Natural killer cell (primary cell): Measurements from ENCODE around the gene OR9A4. TPM values are rescaled to one million over a fixed set of nuclear protein-coding genes. Genes with fewer than 3 reads are reported as not detected.
A peak's percentile ranks its signal among the peaks of the same experiment; 100 is the strongest.

Experiments
- ATAC-seq, 3 donors: fragments of 150-1000 bp in 2 of 3; fragments of 200-7000 bp in 1 of 3; cut with Tn5 transposase; 1 replicate in 1 of 3; 2 replicates in 2 of 3; pipeline ENCODE4 v1.10.0; 2021; ENCODE audit warnings: mild to moderate bottlenecking in 2 of 3, moderate library complexity in 2 of 3
- DNase-seq, 2 donors: peaks; one replicate each; pipeline versions ENCODE4 v3.0.0 to v3.0.0-alpha.2; 2013 to 2021; ENCODE audit warnings: mixed read lengths in 1 of 2
- H3K27ac ChIP-seq: one replicate; pipeline ENCODE4 v1.5.1; 2013; ENCODE audit warnings: mild to moderate bottlenecking, low read length
- H3K27me3 ChIP-seq: one replicate; pipeline ENCODE4 v1.6.1; 2013; ENCODE audit warnings: low read length; ENCODE audit not compliant: control insufficient read depth, insufficient read depth
- H3K36me3 ChIP-seq: one replicate; pipeline ENCODE4 v1.6.1; 2013; ENCODE audit warnings: low read length; ENCODE audit not compliant: control insufficient read depth, insufficient read depth
- H3K4me1 ChIP-seq: one replicate; pipeline ENCODE4 v1.6.1; 2013; ENCODE audit warnings: low read length; ENCODE audit not compliant: control insufficient read depth, insufficient read depth
- H3K4me3 ChIP-seq: one replicate; pipeline ENCODE4 v1.5.1; 2013; ENCODE audit warnings: low read length
- H3K9me3 ChIP-seq: one replicate; pipeline ENCODE4 v1.6.1; 2013; ENCODE audit warnings: low read length; ENCODE audit not compliant: control insufficient read depth, insufficient read depth
- H3K27ac Mint-ChIP-seq, 2 donors: one replicate each; pipeline ENCODE4 v1.8.0; 2022; ENCODE audit warnings: mild to moderate bottlenecking in 2 of 2, mixed read lengths in 2 of 2, moderate library complexity in 1 of 2
- H3K27me3 Mint-ChIP-seq, 2 donors: one replicate each; pipeline ENCODE4 v1.8.0; 2022; ENCODE audit warnings: low read depth in 2 of 2, mixed read lengths in 2 of 2
- H3K36me3 Mint-ChIP-seq: one replicate; pipeline ENCODE4 v1.8.0; 2022; ENCODE audit warnings: mixed read lengths
- H3K4me1 Mint-ChIP-seq, 2 donors: one replicate each; pipeline ENCODE4 v1.8.0; 2022; ENCODE audit warnings: mixed read lengths in 2 of 2
- H3K4me3 Mint-ChIP-seq: one replicate; pipeline ENCODE4 v1.8.0; 2022; ENCODE audit warnings: mild to moderate bottlenecking, moderate library complexity, mixed read lengths
- H3K9me3 Mint-ChIP-seq, 2 donors: one replicate each; pipeline ENCODE4 v1.8.0; 2022; ENCODE audit warnings: mixed read lengths in 2 of 2
- CTCF ChIP-seq: fragments of 200-600 bp; IDR thresholded peaks from one replicate; pipeline ENCODE4 v1.8.0; 2022; ENCODE audit warnings: antibody characterized with exemption
- WGBS: methylation state at CpG from one replicate; pipeline ENCODE4 v1.1.7; 2013; ENCODE audit warnings: missing lambda C conversion rate; ENCODE audit not compliant: insufficient coverage; 5-methylcytosine and 5-hydroxymethylcytosine counted together
- intact Hi-C: fragments of 100-400 bp; cut with micrococcal nuclease; formaldehyde crosslinking; loops from one replicate; pipeline ENCODE4 v1.14.2; 2022
- total RNA-seq, 4 donors: library from RNA; stranded (reverse); fragments of 120-200 nt in 1 of 4; gene quantifications; one replicate each; pipeline versions ENCODE4 v1.2.3 to v1.2.4, GENCODE V29; 2013 to 2022

Gene OR9A4
- total RNA-seq, 3 donors from 2014 or later (not counting 1 experiment from before 2014, with no cell fraction given): not detected

- no peaks in the 10 kb centered on the region for H3K27me3 ChIP-seq
- H3K27ac ChIP-seq: no peak overlapping the region
- Mint-ChIP-seq H3K27me3 (peaks cover 0 to 13% of the 10 kb centered on the region in 2 donors), H3K36me3 (no peaks in the 10 kb centered on the region), H3K27ac (no peak overlapping the region), H3K4me3 (no peak overlapping the region), H3K9me3 (no peaks in the 10 kb centered on the region), H3K4me1 (no peaks in the 10 kb centered on the region)
- intact Hi-C loops: no loop called here
- TF ChIP-seq CTCF: no peak
- H3K9me3 ChIP-seq: no peaks in the 10 kb centered on the region
- H3K36me3 ChIP-seq: no peaks in the 10 kb centered on the region
- ATAC-seq (no peak), DNase-seq (no peak)
- WGBS: 79% methylated on average over 1 of the region's 1 CpG
- no peak overlapping the region for H3K4me3 ChIP-seq
- no peaks in the 10 kb centered on the region for H3K4me1 ChIP-seq
Observed at GRCh38 chr7:141952461-141952860, 36.3 kb downstream of the OR9A4 start.

- Histone ChIP-seq H3K4me1 (no peaks in the 10 kb centered on the region), H3K27ac (no peak overlapping the region), H3K27me3 (no peaks in the 10 kb centered on the region), H3K36me3 (no peaks in the 10 kb centered on the region), H3K9me3 (no peaks in the 10 kb centered on the region), H3K4me3 (no peak overlapping the region)
- ATAC-seq (no peak), DNase-seq (no peak)
- Mint-ChIP-seq H3K9me3 (no peaks in the 10 kb centered on the region), H3K27me3 (peaks cover 0 to 20% of the 10 kb centered on the region in 2 donors), H3K27ac (no peak overlapping the region), H3K36me3 (no peaks in the 10 kb centered on the region), H3K4me3 (no peak overlapping the region), H3K4me1 (no peaks in the 10 kb centered on the region)
- intact Hi-C loops: no loop called here
- WGBS: 94% methylated on average over 1 of the region's 1 CpG
- TF ChIP-seq CTCF: no peak
Observed at GRCh38 chr7:141954334-141954733, 38.1 kb downstream of the OR9A4 start.

- Mint-ChIP-seq H3K27me3 (peaks cover 5 to 16% of the 10 kb centered on the region in 2 donors), H3K4me1 (no peaks in the 10 kb centered on the region), H3K9me3 (no peaks in the 10 kb centered on the region), H3K36me3 (no peaks in the 10 kb centered on the region), H3K27ac (no peak overlapping the region), H3K4me3 (no peak overlapping the region)
- Histone ChIP-seq H3K36me3 (no peaks in the 10 kb centered on the region), H3K27me3 (no peaks in the 10 kb centered on the region), H3K4me1 (no peaks in the 10 kb centered on the region), H3K9me3 (no peaks in the 10 kb centered on the region), H3K4me3 (no peak overlapping the region), H3K27ac (no peak overlapping the region)
- no peak for TF ChIP-seq CTCF
- intact Hi-C loops: no loop called here
- DNase-seq (no peak), ATAC-seq (no peak)
- 0% methylated on average over 2 of the region's 3 CpGs for WGBS
Observed at GRCh38 chr7:141956084-141956483, 39.9 kb downstream of the OR9A4 start.

- H3K9me3 ChIP-seq: no peaks in the 10 kb centered on the region
- TF ChIP-seq CTCF: no peak
- H3K27ac Mint-ChIP-seq: no peak overlapping the region
- intact Hi-C loops: no loop called here
- H3K27me3 ChIP-seq: no peaks in the 10 kb centered on the region
- no peak overlapping the region for H3K4me3 ChIP-seq
- H3K36me3 Mint-ChIP-seq: no peaks in the 10 kb centered on the region
- no peak overlapping the region for H3K4me3 Mint-ChIP-seq
- peak overlapping the region; percentile 20 for H3K27ac ChIP-seq
- peaks cover 7% of the 10 kb centered on the region in 2 donors for H3K27me3 Mint-ChIP-seq
- DNase-seq (no peak), ATAC-seq (no peak)
- 79% methylated on average over 3 of the region's 3 CpGs for WGBS
- no peaks in the 10 kb centered on the region for H3K9me3 Mint-ChIP-seq
- no peaks in the 10 kb centered on the region for H3K4me1 Mint-ChIP-seq
- H3K4me1 ChIP-seq: no peaks in the 10 kb centered on the region
- no peaks in the 10 kb centered on the region for H3K36me3 ChIP-seq
Observed at GRCh38 chr7:141960687-141961422, 44.7 kb downstream of the OR9A4 start.
